KMS-11 (cell line): ENCODE results near the gene ADAMTS15.

Experiments used
- H2AFZ ChIP-seq: fragments of 200-600 bp; sonication (generic); 2 replicates; pipeline ENCODE4 v1.6.1; 2016; ENCODE audit warnings: antibody characterized with exemption, mixed run types, low read depth
- H3K27ac ChIP-seq: fragments of 200-600 bp; sonication (generic); 2 replicates; pipeline ENCODE4 v1.6.1; 2016; ENCODE audit warnings: mild to moderate bottlenecking, mixed run types
- H3K27me3 ChIP-seq: fragments of 200-600 bp; sonication (generic); 2 replicates; pipeline ENCODE4 v1.6.1; 2017; ENCODE audit warnings: mild to moderate bottlenecking, low read depth, mixed run types, moderate library complexity; ENCODE audit not compliant: insufficient read depth
- H3K36me3 ChIP-seq: fragments of 200-600 bp; sonication (generic); 2 replicates; pipeline ENCODE4 v1.6.1; 2017; ENCODE audit warnings: mild to moderate bottlenecking, mixed run types; ENCODE audit not compliant: insufficient read depth
- H3K4me1 ChIP-seq: fragments of 200-600 bp; sonication (generic); 2 replicates; pipeline ENCODE4 v1.6.1; 2016; ENCODE audit warnings: mild to moderate bottlenecking, low read depth, mixed run types; ENCODE audit not compliant: poor library complexity, severe bottlenecking
- H3K4me2 ChIP-seq: fragments of 200-600 bp; sonication (generic); 2 replicates; pipeline ENCODE4 v1.7.0; 2016; ENCODE audit warnings: mild to moderate bottlenecking, mixed run types
- H3K4me3 ChIP-seq: fragments of 200-600 bp; sonication (generic); IDR thresholded peaks from 2 replicates; pipeline ENCODE4 v1.6.1; 2017; ENCODE audit warnings: low read depth, low read length, mixed read lengths; ENCODE audit not compliant: insufficient read depth
- H3K79me2 ChIP-seq: fragments of 200-600 bp; sonication (generic); 2 replicates; pipeline ENCODE4 v1.6.1; 2016; ENCODE audit warnings: low read depth, mixed run types; ENCODE audit not compliant: insufficient read depth
- H3K9ac ChIP-seq: fragments of 200-600 bp; sonication (generic); 2 replicates; pipeline ENCODE4 v1.6.1; 2016; ENCODE audit warnings: mild to moderate bottlenecking, mixed run types
- H4K20me1 ChIP-seq: fragments of 200-600 bp; sonication (generic); 2 replicates; pipeline ENCODE4 v1.6.1; 2016; ENCODE audit warnings: mild to moderate bottlenecking, mixed run types; ENCODE audit not compliant: insufficient read depth
- CTCF ChIP-seq: fragments of 200-600 bp; sonication (generic); conservative IDR thresholded peaks from 2 replicates; pipeline ENCODE4 v1.6.1; 2017; ENCODE audit warnings: low read depth, mild to moderate bottlenecking, antibody characterized with exemption, low read length, moderate library complexity, mixed read lengths

Gene ADAMTS15

GRCh38 chr11:130478881-130479280 is 30.4 kb downstream of the ADAMTS15 start:
- no peak overlapping the region for H3K4me3 ChIP-seq
- no peak overlapping the region for H3K27ac ChIP-seq
- H3K9ac ChIP-seq = no peak overlapping the region
- H3K4me1 ChIP-seq = no peaks in the 10 kb centered on the region
- H2AFZ ChIP-seq = no peak overlapping the region
- H3K4me2 ChIP-seq = no peak overlapping the region
- no peaks in the 10 kb centered on the region for H3K27me3 ChIP-seq
- no peaks in the 10 kb centered on the region for H3K36me3 ChIP-seq
- no peaks in the 10 kb centered on the region for H3K79me2 ChIP-seq
- TF ChIP-seq CTCF = no peak
- no peaks in the 10 kb centered on the region for H4K20me1 ChIP-seq

DNA sequence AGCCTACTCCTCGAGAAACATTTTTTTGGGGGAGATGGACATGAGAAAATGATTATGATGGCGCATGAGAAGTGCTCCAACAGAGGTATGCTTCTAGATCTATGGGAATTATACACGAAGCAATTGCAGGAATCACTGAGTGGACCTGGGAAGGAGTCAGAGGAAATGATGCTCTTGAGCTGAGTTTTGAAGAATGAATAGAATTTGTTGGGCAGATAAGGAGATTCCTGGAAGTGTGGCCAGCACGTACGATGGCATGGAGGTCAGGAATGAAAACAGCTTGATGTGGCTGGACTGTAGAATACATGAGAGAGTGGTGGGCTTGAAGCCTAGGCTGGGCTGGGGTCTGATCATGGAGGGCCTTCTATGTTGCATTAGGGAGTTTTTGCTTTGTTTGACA is 31.7 kb downstream of the ADAMTS15 start:
- H3K27ac ChIP-seq = no peak overlapping the region
- no peak for TF ChIP-seq CTCF
- no peaks in the 10 kb centered on the region for H3K4me1 ChIP-seq
- no peak overlapping the region for H3K4me3 ChIP-seq
- H3K9ac ChIP-seq = no peak overlapping the region
- no peak overlapping the region for H2AFZ ChIP-seq
- H3K79me2 ChIP-seq = no peaks in the 10 kb centered on the region
- no peaks in the 10 kb centered on the region for H4K20me1 ChIP-seq
- no peak overlapping the region for H3K4me2 ChIP-seq
- H3K27me3 ChIP-seq = no peaks in the 10 kb centered on the region
- H3K36me3 ChIP-seq = no peaks in the 10 kb centered on the region

GRCh38 chr11:130480711-130481140 is 32.3 kb downstream of the ADAMTS15 start:
- H3K79me2 ChIP-seq = no peaks in the 10 kb centered on the region
- no peaks in the 10 kb centered on the region for H4K20me1 ChIP-seq
- H3K27me3 ChIP-seq = no peaks in the 10 kb centered on the region
- no peak overlapping the region for H3K4me2 ChIP-seq
- H3K9ac ChIP-seq = no peak overlapping the region
- TF ChIP-seq CTCF = no peak
- no peak overlapping the region for H3K27ac ChIP-seq
- H2AFZ ChIP-seq = no peak overlapping the region
- no peaks in the 10 kb centered on the region for H3K36me3 ChIP-seq
- H3K4me1 ChIP-seq = no peaks in the 10 kb centered on the region
- H3K4me3 ChIP-seq = no peak overlapping the region

DNA sequence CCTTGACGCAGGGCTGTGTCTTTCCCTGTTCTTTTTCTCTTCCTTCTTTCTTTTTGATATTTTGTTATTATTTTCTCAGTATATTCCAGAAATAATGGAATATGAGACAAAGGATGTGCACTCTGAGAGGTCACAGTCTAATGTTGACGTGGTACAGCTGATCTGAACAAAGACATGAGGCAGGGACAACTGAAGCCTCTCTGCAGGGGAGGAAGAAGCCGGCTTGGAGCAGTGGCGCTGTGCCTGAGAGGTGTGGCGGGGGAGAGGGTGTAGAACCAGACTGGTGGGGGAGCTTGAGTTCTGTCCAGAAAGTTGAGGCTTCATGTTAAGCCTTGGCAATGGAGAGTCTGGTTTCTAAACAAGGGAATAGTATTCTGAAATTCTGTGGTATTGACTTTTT is 34.7 kb downstream of the ADAMTS15 start:
- Histone ChIP-seq H3K4me2 (no peak overlapping the region), H4K20me1 (no peaks in the 10 kb centered on the region), H3K9ac (no peak overlapping the region), H3K36me3 (no peaks in the 10 kb centered on the region), H3K79me2 (no peaks in the 10 kb centered on the region), H3K27ac (no peak overlapping the region), H3K4me1 (no peaks in the 10 kb centered on the region), H3K4me3 (no peak overlapping the region), H3K27me3 (no peaks in the 10 kb centered on the region), H2AFZ (no peak overlapping the region)
- no peak for TF ChIP-seq CTCF

- Histone ChIP-seq H2AFZ (no peak overlapping the region), H4K20me1 (no peaks in the 10 kb centered on the region), H3K27me3 (no peaks in the 10 kb centered on the region), H3K36me3 (no peaks in the 10 kb centered on the region), H3K27ac (no peak overlapping the region), H3K79me2 (no peaks in the 10 kb centered on the region), H3K9ac (no peak overlapping the region), H3K4me1 (no peaks in the 10 kb centered on the region), H3K4me2 (no peak overlapping the region), H3K4me3 (no peak overlapping the region)
- TF ChIP-seq CTCF = no peak
Measured at GRCh38 chr11:130485983-130486382, 37.5 kb downstream of the ADAMTS15 start.
